AG04450 (cell line): ENCODE data around the gene SLC47A2. TPM values are rescaled to one million over a fixed set of nuclear protein-coding genes. Genes with fewer than 3 reads are reported as not detected.
A peak's percentile ranks its signal among the peaks of the same experiment; 100 is the strongest.

ENCODE experiments used
- CTCF ChIA-PET: fragments of 300-600, 350-600 bp; formaldehyde crosslinking; extraction: SDS; loops from one replicate; lab custom pipeline; 2022; ENCODE audit warnings: antibody characterized with exemption, inconsistent platforms; lab: Charles Lee
- POLR2A ChIA-PET: fragments of 350-600 bp; formaldehyde crosslinking; extraction: SDS; loops from one replicate; lab custom pipeline; 2021; ENCODE audit warnings: antibody characterized with exemption, inconsistent platforms; lab: Yijun Ruan, JAX
- DNase-seq: peaks from one replicate; pipeline ENCODE4 v3.0.0-alpha.2; 2011; ENCODE audit warnings: low read depth, low spot score
- H3K27ac ChIP-seq: one replicate; pipeline ENCODE4 v1.5.1; 2012; ENCODE audit warnings: low read depth, low read length, control low read depth
- H3K27me3 ChIP-seq: one replicate; pipeline ENCODE4 v1.6.0; 2012; ENCODE audit warnings: low read length; ENCODE audit not compliant: control insufficient read depth, insufficient read depth
- H3K4me3 ChIP-seq: 2 replicates; pipeline ENCODE4 v1.5.1; 2011; ENCODE audit warnings: mild to moderate bottlenecking, low read depth, low read length, control low read depth
- H3K9me3 ChIP-seq: 2 replicates; pipeline ENCODE4 v1.5.1; 2012; ENCODE audit warnings: low read length; ENCODE audit not compliant: control insufficient read depth, insufficient read depth
- polyA plus RNA-seq: library from polyadenylated mRNA; depleted of rRNA; stranded (reverse); fragments of >200 nt; gene quantifications from 2 replicates; pipeline ENCODE4 v1.2.3, GENCODE V29; 2011
- TF ChIP-seq, protein P1 (sequence below): IDR thresholded peaks from 2 replicates; pipeline ENCODE4 v1.5.1; 2011; ENCODE audit warnings: low read depth, low read length, control low read depth, inconsistent platforms

The SLC47A2 gene
- polyA plus RNA-seq, 1 experiment = not detected

DNA sequence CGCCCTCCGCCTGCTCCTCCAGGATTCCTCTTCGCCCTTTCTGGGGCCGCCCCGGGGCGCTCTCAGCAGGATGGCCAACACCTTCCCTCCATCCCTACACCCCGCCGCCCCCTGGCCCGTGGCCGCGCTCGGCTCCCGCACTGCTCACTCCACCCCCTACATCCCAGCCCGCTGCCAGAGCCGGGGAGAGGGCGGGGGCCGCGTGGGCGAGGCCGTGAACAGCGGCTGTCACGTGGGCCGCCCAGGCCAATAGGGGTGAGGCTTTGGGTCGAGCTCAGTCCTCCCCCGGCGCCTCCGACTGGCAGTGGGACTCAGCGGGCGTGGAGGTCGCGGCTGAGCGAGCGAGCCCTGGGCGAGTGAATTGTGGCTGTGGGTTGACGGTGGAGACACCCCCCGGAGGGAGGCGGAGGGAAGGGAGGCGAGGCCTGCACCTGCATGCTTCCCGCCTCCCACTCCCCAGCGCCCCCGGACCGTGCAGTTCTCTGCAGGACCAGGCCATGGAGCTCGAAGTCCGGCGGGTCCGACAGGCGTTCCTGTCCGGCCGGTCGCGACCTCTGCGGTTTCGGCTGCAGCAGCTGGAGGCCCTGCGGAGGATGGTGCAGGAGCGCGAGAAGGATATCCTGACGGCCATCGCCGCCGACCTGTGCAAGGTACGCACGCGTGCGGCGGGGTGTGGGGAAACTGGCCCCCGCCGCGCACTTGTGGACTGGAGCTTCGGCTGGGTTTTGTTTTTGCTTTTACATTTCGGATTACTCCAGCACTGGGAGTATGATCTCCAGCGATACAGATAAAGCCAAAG, 67.7 kb downstream of the SLC47A2 start, which contains the start of gene ALDH3A2:
Gene ALDH3A2, plus strand, starts transcription at position 277 of the 799 bp plus-strand sequence. Its CDS starts 221 bp downstream, at position 498.
- POLR2A ChIA-PET = interaction anchor here (0.5 to 1.6 kb wide), 7 partner anchors 43 to 286 kb away, joined by 3 to 7 read pairs (median 5); partner anchors contain the start of gene B9D1
- H3K27me3 ChIP-seq = peaks cover 10% of the 10 kb centered on the region
- H3K4me3 ChIP-seq = peak within 1 kb of the TSS; percentile 80
- TF ChIP-seq, protein P1, sequence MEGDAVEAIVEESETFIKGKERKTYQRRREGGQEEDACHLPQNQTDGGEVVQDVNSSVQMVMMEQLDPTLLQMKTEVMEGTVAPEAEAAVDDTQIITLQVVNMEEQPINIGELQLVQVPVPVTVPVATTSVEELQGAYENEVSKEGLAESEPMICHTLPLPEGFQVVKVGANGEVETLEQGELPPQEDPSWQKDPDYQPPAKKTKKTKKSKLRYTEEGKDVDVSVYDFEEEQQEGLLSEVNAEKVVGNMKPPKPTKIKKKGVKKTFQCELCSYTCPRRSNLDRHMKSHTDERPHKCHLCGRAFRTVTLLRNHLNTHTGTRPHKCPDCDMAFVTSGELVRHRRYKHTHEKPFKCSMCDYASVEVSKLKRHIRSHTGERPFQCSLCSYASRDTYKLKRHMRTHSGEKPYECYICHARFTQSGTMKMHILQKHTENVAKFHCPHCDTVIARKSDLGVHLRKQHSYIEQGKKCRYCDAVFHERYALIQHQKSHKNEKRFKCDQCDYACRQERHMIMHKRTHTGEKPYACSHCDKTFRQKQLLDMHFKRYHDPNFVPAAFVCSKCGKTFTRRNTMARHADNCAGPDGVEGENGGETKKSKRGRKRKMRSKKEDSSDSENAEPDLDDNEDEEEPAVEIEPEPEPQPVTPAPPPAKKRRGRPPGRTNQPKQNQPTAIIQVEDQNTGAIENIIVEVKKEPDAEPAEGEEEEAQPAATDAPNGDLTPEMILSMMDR = no peak; the same call in 1 of the 2 replicates
- H3K9me3 ChIP-seq = peaks cover 2% of the 10 kb centered on the region; the same call in 1 of the 2 replicates
- CTCF ChIA-PET = interaction anchor here (0.6 to 2.7 kb wide), 7 partner anchors 52 to 1284 kb away, joined by 3 to 18 read pairs (median 4); partner anchors contain the start of gene B9D1
- peak within 1 kb of the TSS; percentile 68 for H3K27ac ChIP-seq
- DNase-seq = peak; percentile 51

DNA sequence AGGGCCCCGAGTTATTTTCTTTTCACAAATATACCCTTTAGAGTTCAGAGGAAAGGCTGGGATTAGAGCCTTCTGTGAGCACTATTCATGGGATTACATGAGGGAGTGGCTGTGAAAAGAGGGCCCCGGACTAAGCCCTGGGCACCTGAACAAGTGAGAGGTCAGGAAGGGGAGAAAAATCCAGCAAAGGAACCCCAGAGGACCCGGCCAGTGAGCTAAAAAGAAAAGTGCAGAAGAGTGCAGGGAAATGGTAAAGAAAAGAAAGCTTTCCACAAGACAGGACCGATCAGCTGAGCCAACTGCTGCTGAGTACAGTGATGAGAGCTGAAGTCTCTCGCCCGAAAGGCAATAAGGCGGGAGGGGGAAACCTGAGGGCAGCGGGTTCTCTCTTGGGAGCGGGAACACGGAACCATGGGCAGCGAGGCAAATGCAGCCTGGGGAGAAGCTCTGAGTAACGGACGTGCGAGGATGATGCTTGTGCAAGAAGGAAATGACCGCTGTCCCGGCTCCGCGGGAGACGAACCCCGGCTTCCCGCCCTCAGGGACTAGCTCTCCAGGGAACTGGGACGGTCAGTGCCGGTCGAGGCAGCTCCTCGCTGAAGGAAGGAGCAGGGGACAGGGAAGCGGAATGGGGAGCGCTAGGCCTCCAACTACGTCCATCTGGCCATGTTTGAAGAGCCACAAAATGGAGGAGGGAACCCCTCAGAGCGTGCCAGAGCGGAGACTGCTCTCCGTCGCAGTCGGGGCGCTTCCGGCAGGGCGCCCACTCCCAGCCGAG, 68.5 kb downstream of the SLC47A2 start:
- Histone ChIP-seq H3K27ac (peak overlapping the region; percentile 68), H3K9me3 (no peaks in the 10 kb centered on the region; the same call in 1 of the 2 replicates), H3K27me3 (peaks cover 10% of the 10 kb centered on the region), H3K4me3 (peak overlapping the region; percentile 80)
- TF ChIP-seq, protein P1 = no peak
- ChIA-PET POLR2A (interaction anchor here (0.6 to 1.6 kb wide), 8 partner anchors 42 to 285 kb away, joined by 3 to 7 read pairs (median 4); partner anchors contain the start of gene B9D1), CTCF (interaction anchor here (0.6 to 2.7 kb wide), 8 partner anchors 53 to 285 kb away, joined by 3 to 18 read pairs (median 4); partner anchors contain the start of gene B9D1)
- DNase-seq = no peak

DNA sequence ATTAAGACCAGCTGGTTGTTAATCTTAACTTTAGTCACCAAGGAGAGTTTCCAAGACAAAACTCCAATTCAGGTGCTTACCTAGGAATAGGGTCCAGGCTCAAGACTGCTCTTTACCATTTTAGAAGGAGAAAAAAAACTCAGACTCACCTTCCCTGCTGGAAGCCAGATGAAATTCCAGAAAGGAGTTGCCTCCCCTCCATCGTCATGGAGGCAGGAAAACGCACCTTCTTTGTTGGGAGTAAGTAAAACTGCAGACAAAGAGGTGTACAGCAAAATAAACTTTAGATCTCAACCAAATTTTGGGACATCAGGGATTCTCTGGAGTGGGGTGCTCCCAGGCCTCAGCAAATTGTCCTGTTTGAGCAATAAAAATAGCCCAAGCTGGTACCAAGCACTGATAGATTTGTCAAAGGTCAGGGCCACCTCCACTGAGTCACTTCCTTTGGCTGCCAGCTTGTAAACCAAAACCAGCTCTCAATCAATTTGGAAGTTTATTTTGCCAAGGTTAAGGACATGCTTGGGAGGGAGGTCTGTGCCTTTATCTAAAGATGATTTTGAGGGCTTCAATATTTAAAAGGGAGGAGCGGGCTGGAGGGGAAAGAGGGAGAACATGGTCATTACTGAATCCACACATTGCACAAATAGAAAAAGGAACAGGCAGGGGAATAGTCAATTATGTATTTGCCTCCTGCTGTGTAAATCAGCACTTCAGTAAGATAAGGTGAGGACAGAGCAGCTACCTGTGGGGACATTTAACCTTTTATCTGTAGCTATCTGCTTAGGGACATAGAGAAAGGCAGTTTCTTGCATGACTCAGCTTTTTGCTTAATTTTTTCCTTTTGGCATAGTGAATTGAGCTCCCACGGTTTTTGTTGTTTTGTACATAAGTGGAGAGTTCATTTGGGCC, 69.3 kb downstream of the SLC47A2 start:
- DNase-seq = no peak
- H3K27ac ChIP-seq = no peak overlapping the region
- H3K9me3 ChIP-seq = no peaks in the 10 kb centered on the region; the same call in 1 of the 2 replicates
- POLR2A ChIA-PET = interaction anchor here (0.6 to 0.8 kb wide), 2 partner anchors 41 to 81 kb away, joined by 3 to 5 read pairs; no protein-coding TSS in a partner anchor
- peaks cover 16% of the 10 kb centered on the region for H3K27me3 ChIP-seq
- CTCF ChIA-PET = interaction anchor here (0.6 to 2.7 kb wide), 6 partner anchors 98 to 284 kb away, joined by 3 to 18 read pairs (median 6); partner anchors contain the start of gene B9D1
- TF ChIP-seq, protein P1 = no peak
- no peak overlapping the region for H3K4me3 ChIP-seq

DNA sequence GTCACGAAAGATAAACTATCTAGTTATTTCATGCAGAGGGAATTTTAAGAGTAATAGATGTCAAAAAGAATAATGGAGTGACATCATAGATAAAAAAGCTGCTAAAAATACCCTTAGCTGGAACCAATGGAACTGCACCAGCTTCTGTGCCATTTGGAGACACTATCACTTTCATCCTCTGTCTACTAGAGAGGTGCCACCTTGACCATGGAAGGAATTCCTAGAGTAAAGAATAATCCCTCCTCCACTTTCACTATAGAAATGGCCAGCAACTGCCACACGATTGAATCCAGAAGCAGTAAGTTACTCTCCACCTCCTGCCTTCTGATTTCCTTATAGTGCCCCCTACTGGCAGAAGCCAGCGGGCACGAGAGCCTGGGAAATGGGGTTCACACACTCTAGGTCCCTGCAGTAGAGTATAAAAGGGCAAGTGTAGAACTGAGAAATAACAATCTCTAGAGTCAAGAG, 70.6 kb downstream of the SLC47A2 start:
- DNase-seq = no peak
- ChIA-PET POLR2A (no interaction called here), CTCF (interaction anchor here (1.6 kb wide), 1 partner anchor 121 kb away, joined by 3 read pairs; no protein-coding TSS in a partner anchor)
- no peaks in the 10 kb centered on the region; the same call in 1 of the 2 replicates for H3K9me3 ChIP-seq
- H3K27me3 ChIP-seq = peaks cover 21% of the 10 kb centered on the region
- H3K27ac ChIP-seq = no peak overlapping the region
- TF ChIP-seq, protein P1 = peak; percentile 41
- H3K4me3 ChIP-seq = no peak overlapping the region
